DOHH2 (cell line): Measurements from ENCODE around the gene GRID1.

Source experiments
- H3F3A ChIP-seq: fragments of 200-600 bp; sonication (generic), shearing (Covaris generic); 2 replicates; pipeline ENCODE4 v1.6.0; 2016; ENCODE audit warnings: antibody characterized with exemption, mild to moderate bottlenecking; ENCODE audit not compliant: control insufficient read depth, insufficient read depth
- H3K27ac ChIP-seq: fragments of 200-600 bp; sonication (generic); 2 replicates; pipeline ENCODE4 v1.5.1; 2014; ENCODE audit warnings: low read depth, mild to moderate bottlenecking, low read length, moderate library complexity
- H3K27me3 ChIP-seq: fragments of 200-600 bp; sonication (generic); 2 replicates; pipeline ENCODE4 v1.6.1; 2014; ENCODE audit warnings: mild to moderate bottlenecking, low read length, mixed read lengths; ENCODE audit not compliant: control insufficient read depth
- H3K36me3 ChIP-seq: fragments of 200-600 bp; sonication (generic); 2 replicates; pipeline ENCODE4 v1.6.1; 2014; ENCODE audit warnings: mild to moderate bottlenecking, low read length, moderate library complexity, mixed read lengths; ENCODE audit not compliant: control insufficient read depth
- H3K4me1 ChIP-seq: fragments of 200-600 bp; sonication (generic); 2 replicates; pipeline ENCODE4 v1.6.1; 2014; ENCODE audit warnings: mild to moderate bottlenecking, low read length, mixed read lengths; ENCODE audit not compliant: control insufficient read depth
- H3K4me2 ChIP-seq: fragments of 200-600 bp; sonication (generic); 2 replicates; pipeline ENCODE4 v1.6.0; 2014; ENCODE audit warnings: mild to moderate bottlenecking, low read length, moderate library complexity
- H3K4me3 ChIP-seq: fragments of 200-600 bp; sonication (generic); 2 replicates; pipeline ENCODE4 v1.5.1; 2014; ENCODE audit warnings: mild to moderate bottlenecking, low read length, mixed read lengths
- H3K79me2 ChIP-seq: fragments of 200-600 bp; sonication (generic); 2 replicates; pipeline ENCODE4 v1.6.1; 2014; ENCODE audit warnings: mild to moderate bottlenecking, low read length, mixed read lengths; ENCODE audit not compliant: control insufficient read depth
- H3K9me2 ChIP-seq: fragments of 200-600 bp; sonication (generic); replicated peaks from 2 replicates; pipeline ENCODE4 v1.6.1; 2014; ENCODE audit warnings: mild to moderate bottlenecking, low read length, mixed read lengths; ENCODE audit not compliant: control insufficient read depth
- H3K9me3 ChIP-seq: fragments of 200-600 bp; sonication (generic); 2 replicates; pipeline ENCODE4 v1.6.1; 2014; ENCODE audit warnings: antibody characterized with exemption, low read length, mixed read lengths; ENCODE audit not compliant: control insufficient read depth, insufficient read depth
- H4K20me1 ChIP-seq: fragments of 200-600 bp; sonication (generic); 2 replicates; pipeline ENCODE4 v1.6.0; 2014; ENCODE audit warnings: low read depth, mild to moderate bottlenecking, antibody characterized with exemption, low read length, moderate library complexity; ENCODE audit not compliant: control insufficient read depth, insufficient read depth
- EZH2phosphoT487 ChIP-seq: fragments of 200-600 bp; sonication (generic); IDR thresholded peaks from 2 replicates; pipeline ENCODE4 v1.6.1; 2017; ENCODE audit warnings: borderline replicate concordance, mild to moderate bottlenecking, antibody characterized with exemption, low read length, moderate library complexity, mixed read lengths
- TF ChIP-seq, protein P1 (sequence below): fragments of 200-600 bp; sonication (generic); IDR thresholded peaks from one replicate; pipeline ENCODE4 v1.5.1; 2014; ENCODE audit warnings: antibody characterized with exemption, mild to moderate bottlenecking, low read depth, low read length; ENCODE audit not compliant: poor library complexity, severe bottlenecking

GRID1 gene

DNA sequence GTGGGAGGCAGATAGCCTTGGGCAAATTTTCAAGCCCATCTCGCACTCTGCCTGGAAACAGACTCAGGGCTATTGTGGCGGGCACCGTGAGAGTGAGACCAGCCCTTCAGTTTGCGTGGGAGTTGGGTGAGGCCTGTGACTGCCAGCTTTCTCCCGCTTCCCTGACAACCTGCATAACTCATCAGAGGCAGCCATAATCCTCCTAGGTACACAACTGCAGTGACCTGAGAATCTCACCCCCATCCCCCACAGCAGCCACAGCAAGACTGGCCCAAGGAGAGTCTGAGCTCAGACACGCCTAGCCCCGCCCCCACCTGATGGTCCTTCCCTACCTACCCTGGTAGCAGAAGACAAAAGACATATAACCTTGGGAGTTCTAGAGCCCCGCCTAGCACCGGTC lies 275.4 kb downstream of the GRID1 start:
- no peak overlapping the region for H3K4me3 ChIP-seq
- no peaks in the 10 kb centered on the region for H3K79me2 ChIP-seq
- H3K9me2 ChIP-seq = no peaks in the 10 kb centered on the region
- no peaks in the 10 kb centered on the region for H3K9me3 ChIP-seq
- H3F3A ChIP-seq = no peaks in the 10 kb centered on the region
- no peaks in the 10 kb centered on the region for H3K27me3 ChIP-seq
- H4K20me1 ChIP-seq = no peaks in the 10 kb centered on the region
- no peak overlapping the region for H3K27ac ChIP-seq
- no peak overlapping the region for H3K4me2 ChIP-seq
- H3K36me3 ChIP-seq = no peaks in the 10 kb centered on the region
- TF ChIP-seq EZH2phosphoT487 = no peak
- TF ChIP-seq, protein P1, sequence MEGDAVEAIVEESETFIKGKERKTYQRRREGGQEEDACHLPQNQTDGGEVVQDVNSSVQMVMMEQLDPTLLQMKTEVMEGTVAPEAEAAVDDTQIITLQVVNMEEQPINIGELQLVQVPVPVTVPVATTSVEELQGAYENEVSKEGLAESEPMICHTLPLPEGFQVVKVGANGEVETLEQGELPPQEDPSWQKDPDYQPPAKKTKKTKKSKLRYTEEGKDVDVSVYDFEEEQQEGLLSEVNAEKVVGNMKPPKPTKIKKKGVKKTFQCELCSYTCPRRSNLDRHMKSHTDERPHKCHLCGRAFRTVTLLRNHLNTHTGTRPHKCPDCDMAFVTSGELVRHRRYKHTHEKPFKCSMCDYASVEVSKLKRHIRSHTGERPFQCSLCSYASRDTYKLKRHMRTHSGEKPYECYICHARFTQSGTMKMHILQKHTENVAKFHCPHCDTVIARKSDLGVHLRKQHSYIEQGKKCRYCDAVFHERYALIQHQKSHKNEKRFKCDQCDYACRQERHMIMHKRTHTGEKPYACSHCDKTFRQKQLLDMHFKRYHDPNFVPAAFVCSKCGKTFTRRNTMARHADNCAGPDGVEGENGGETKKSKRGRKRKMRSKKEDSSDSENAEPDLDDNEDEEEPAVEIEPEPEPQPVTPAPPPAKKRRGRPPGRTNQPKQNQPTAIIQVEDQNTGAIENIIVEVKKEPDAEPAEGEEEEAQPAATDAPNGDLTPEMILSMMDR = no peak
- no peaks in the 10 kb centered on the region for H3K4me1 ChIP-seq

GRCh38 chr10:86090807-86091206 lies 275.8 kb downstream of the GRID1 start:
- no peaks in the 10 kb centered on the region for H4K20me1 ChIP-seq
- TF ChIP-seq, protein P1 = no peak
- no peak for TF ChIP-seq EZH2phosphoT487
- no peak overlapping the region for H3K27ac ChIP-seq

DNA sequence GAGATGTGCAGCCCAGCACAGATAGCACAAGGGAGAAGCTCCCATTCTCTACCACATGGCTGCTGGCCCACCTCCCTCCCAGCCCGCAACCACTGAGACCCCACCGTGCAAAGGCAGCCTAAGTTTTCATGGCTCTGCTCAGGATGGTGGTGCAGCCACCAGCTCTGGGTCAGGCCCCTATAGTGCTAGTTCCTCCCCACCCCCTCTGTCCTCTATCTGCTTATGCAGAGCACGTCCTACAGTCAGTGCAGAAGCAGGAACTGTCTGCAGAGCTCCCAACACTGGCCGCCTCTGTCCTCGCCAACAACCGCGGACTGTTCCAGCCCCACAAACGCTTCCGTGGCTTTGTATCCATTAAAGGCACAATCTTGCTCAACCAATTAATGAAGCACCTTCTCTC lies 278.9 kb downstream of the GRID1 start:
- no peak for TF ChIP-seq EZH2phosphoT487
- TF ChIP-seq, protein P1 = no peak
- Histone ChIP-seq H4K20me1 (no peaks in the 10 kb centered on the region), H3K36me3 (no peaks in the 10 kb centered on the region)

More at GRCh38 chr10:86090807-86091206, 275.8 kb downstream of the GRID1 start:
- Histone ChIP-seq H3K79me2 (no peaks in the 10 kb centered on the region), H3K4me3 (no peak overlapping the region), H3K4me2 (no peak overlapping the region), H3K27me3 (no peaks in the 10 kb centered on the region), H3K9me3 (no peaks in the 10 kb centered on the region), H3K9me2 (no peaks in the 10 kb centered on the region), H3K4me1 (no peaks in the 10 kb centered on the region), H3K36me3 (no peaks in the 10 kb centered on the region), H3F3A (no peaks in the 10 kb centered on the region)

DNA sequence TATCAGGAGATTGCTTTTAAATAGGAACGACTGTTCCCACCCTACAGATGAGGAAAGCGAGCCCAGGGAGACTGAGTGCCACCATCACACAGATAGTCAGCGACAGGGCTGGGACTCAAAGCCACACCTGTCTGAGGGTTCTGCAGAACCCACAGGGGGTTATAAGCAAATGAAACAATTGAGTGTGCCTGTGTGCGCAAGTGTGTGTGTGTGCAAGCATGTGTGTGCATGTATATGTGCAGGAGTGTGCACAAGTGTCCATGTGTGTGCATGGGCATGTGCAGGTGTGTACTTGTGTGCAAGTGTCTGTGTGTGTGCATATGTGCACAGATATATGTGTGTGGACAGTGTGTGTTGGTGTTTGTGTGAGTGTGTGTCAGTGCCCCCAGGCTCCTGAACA lies 280.2 kb downstream of the GRID1 start:
- H3K4me2 ChIP-seq = no peak overlapping the region
- no peaks in the 10 kb centered on the region for H3K36me3 ChIP-seq
- no peaks in the 10 kb centered on the region for H3K9me3 ChIP-seq
- no peak for TF ChIP-seq EZH2phosphoT487
- TF ChIP-seq, protein P1 = no peak
- H3K9me2 ChIP-seq = no peaks in the 10 kb centered on the region
- H3K4me3 ChIP-seq = no peak overlapping the region
- no peak overlapping the region for H3K27ac ChIP-seq
- no peaks in the 10 kb centered on the region for H3F3A ChIP-seq
- no peaks in the 10 kb centered on the region for H4K20me1 ChIP-seq
- H3K79me2 ChIP-seq = no peaks in the 10 kb centered on the region
- H3K27me3 ChIP-seq = no peaks in the 10 kb centered on the region; the same call in 1 of the 2 replicates
- no peaks in the 10 kb centered on the region for H3K4me1 ChIP-seq

More for the DNA sequence above, 278.9 kb downstream of the GRID1 start:
- H3K79me2 ChIP-seq = no peaks in the 10 kb centered on the region
- H3K9me2 ChIP-seq = no peaks in the 10 kb centered on the region
- H3K4me2 ChIP-seq = no peak overlapping the region
- no peaks in the 10 kb centered on the region for H3F3A ChIP-seq
- H3K4me1 ChIP-seq = no peaks in the 10 kb centered on the region
- H3K4me3 ChIP-seq = no peak overlapping the region
- no peaks in the 10 kb centered on the region; the same call in 1 of the 2 replicates for H3K27me3 ChIP-seq
- no peaks in the 10 kb centered on the region for H3K9me3 ChIP-seq
- H3K27ac ChIP-seq = no peak overlapping the region
